Measurements from ENCODE around the gene COPS6. TPM values are rescaled to one million over a fixed set of nuclear protein-coding genes. Genes with fewer than 3 reads are reported as not detected.

COPS6 gene
- polyA plus RNA-seq, 1 experiment = 234 TPM

- no peaks in the 10 kb centered on the region for H3K27me3 ChIP-seq (ENCODE audit: control insufficient read depth, insufficient read depth, low read length)
- POLR2A ChIA-PET = no interaction called here
- no peak overlapping the region for H3K4me3 ChIP-seq (ENCODE audit: low read depth, low read length)
- DNase-seq (ENCODE audit: low read depth) = no peak
- no peaks in the 10 kb centered on the region for H3K36me3 ChIP-seq (ENCODE audit: control insufficient read depth, insufficient read depth, low read length)
- CTCF ChIA-PET = interaction anchor here (5.1 kb wide), 1 partner anchor 11 kb away, joined by 49 read pairs; no protein-coding TSS in a partner anchor
- TF ChIP-seq, protein P1, sequence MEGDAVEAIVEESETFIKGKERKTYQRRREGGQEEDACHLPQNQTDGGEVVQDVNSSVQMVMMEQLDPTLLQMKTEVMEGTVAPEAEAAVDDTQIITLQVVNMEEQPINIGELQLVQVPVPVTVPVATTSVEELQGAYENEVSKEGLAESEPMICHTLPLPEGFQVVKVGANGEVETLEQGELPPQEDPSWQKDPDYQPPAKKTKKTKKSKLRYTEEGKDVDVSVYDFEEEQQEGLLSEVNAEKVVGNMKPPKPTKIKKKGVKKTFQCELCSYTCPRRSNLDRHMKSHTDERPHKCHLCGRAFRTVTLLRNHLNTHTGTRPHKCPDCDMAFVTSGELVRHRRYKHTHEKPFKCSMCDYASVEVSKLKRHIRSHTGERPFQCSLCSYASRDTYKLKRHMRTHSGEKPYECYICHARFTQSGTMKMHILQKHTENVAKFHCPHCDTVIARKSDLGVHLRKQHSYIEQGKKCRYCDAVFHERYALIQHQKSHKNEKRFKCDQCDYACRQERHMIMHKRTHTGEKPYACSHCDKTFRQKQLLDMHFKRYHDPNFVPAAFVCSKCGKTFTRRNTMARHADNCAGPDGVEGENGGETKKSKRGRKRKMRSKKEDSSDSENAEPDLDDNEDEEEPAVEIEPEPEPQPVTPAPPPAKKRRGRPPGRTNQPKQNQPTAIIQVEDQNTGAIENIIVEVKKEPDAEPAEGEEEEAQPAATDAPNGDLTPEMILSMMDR (IDR thresholded peaks at IDR 0.05; ENCODE audit: insufficient read depth, low read depth, low read length) = no peak
Observed at GRCh38 chr7:100141555-100141949, 52.8 kb downstream of the COPS6 start.

Small RNA genes within 50 kb of the gene (small RNA-seq; reads per million reads assigned to genes)
- gene MIR106B (ENCODE audit: insufficient read length, low read depth, low replicate concordance) = 24,522 reads per million, percentile 100 among the genes with 10 or more reads in this experiment
- 23,940 reads per million, percentile 99 among the genes with 10 or more reads in this experiment for gene MIR25 (ENCODE audit: insufficient read length, low read depth, low replicate concordance)
- gene MIR93 (ENCODE audit: insufficient read length, low read depth, low replicate concordance) = 5,787 reads per million, percentile 98 among the genes with 10 or more reads in this experiment

Other genes starting within 250 kb of the COPS6 start
- not detected in 2 replicates for gene OR2AE1, start 211.9 kb upstream of the COPS6 start, polyA plus RNA-seq (2011; rRNA removed)
- 18.6 and 25.4 TPM in 2 replicates for gene TRIM4, start 169.4 kb upstream of the COPS6 start, polyA plus RNA-seq (2011; rRNA removed)
- gene GJC3, start 159.3 kb upstream of the COPS6 start, polyA plus RNA-seq (2011; rRNA removed) = not detected in 2 replicates
- not detected in 2 replicates for gene AZGP1, start 112.9 kb upstream of the COPS6 start, polyA plus RNA-seq (2011; rRNA removed)
- gene ZKSCAN1, start 73.4 kb upstream of the COPS6 start, polyA plus RNA-seq (2011; rRNA removed) = 24.5 and 25.8 TPM in 2 replicates
- gene ZSCAN21, start 39.2 kb upstream of the COPS6 start, polyA plus RNA-seq (2011; rRNA removed) = 10.3 and 10.6 TPM in 2 replicates
- 17.2 and 17.4 TPM in 2 replicates for gene ZNF3, start 7.2 kb upstream of the COPS6 start, polyA plus RNA-seq (2011; rRNA removed)
- gene MCM7, start 12.4 kb downstream of the COPS6 start, polyA plus RNA-seq (2011; rRNA removed) = 53.8 and 89.0 TPM in 2 replicates
- 14.3 and 15.2 TPM in 2 replicates for gene AP4M1, start 12.7 kb downstream of the COPS6 start, polyA plus RNA-seq (2011; rRNA removed)
- gene TAF6, start 30.4 kb downstream of the COPS6 start, polyA plus RNA-seq (2011; rRNA removed) = 18.2 and 39.5 TPM in 2 replicates
- 20.9 and 23.5 TPM in 2 replicates for gene CNPY4, start 30.7 kb downstream of the COPS6 start, polyA plus RNA-seq (2011; rRNA removed)
- 1.2 and 1.6 TPM in 2 replicates for gene MBLAC1, start 38.0 kb downstream of the COPS6 start, polyA plus RNA-seq (2011; rRNA removed)
- gene LAMTOR4, start 59.9 kb downstream of the COPS6 start, polyA plus RNA-seq (2011; rRNA removed) = 125 and 193 TPM in 2 replicates
- 3.2 and 5.8 TPM in 2 replicates for gene TRAPPC14, start 69.8 kb downstream of the COPS6 start, polyA plus RNA-seq (2011; rRNA removed)
- 8.1 and 12.1 TPM in 2 replicates for gene GAL3ST4, start 79.6 kb downstream of the COPS6 start, polyA plus RNA-seq (2011; rRNA removed)
- gene GPC2, start 88.4 kb downstream of the COPS6 start, polyA plus RNA-seq (2011; rRNA removed) = 1.3 and 1.9 TPM in 2 replicates
- gene STAG3, start 88.9 kb downstream of the COPS6 start, polyA plus RNA-seq (2011; rRNA removed) = 0.44 and 0.61 TPM in 2 replicates
- gene PVRIG, start 131.0 kb downstream of the COPS6 start, polyA plus RNA-seq (2011; rRNA removed) = not detected in 2 replicates
- gene SPDYE3, start 218.7 kb downstream of the COPS6 start, polyA plus RNA-seq (2011; rRNA removed) = not detected in 2 replicates

Data from BJ (cell line).